ENCODE results near the gene EYA3. TPM values are rescaled to one million over a fixed set of nuclear protein-coding genes. Genes with fewer than 3 reads are reported as not detected.

EYA3 gene
- total and polyA plus RNA-seq, 11 donors, result 5.8 to 23.3 (median 17.4) TPM

- H3K4me3 ChIP-seq, result peak overlapping the region in 1 of 12 donors; percentile 20
- H3K27me3 ChIP-seq, result no peaks in the 10 kb centered on the region
- peak overlapping the region in 2 of 12 donors; percentile 5 to 80 for H3K27ac ChIP-seq
- WGBS, 4 donors, result 81 to 89% (median 84%) methylated on average over 14 of the region's 14 CpGs
- peaks cover 0 to 53% (median 0%) of the 10 kb centered on the region in 12 donors for H3K4me1 ChIP-seq
- peak in 1 of 5 donors; percentile 33 for DNase-seq
- H3K9me3 ChIP-seq, result no peaks in the 10 kb centered on the region
- intact Hi-C loops (cut with DNase I), result no loop called here
- no peak for ATAC-seq
- H3K36me3 ChIP-seq, result no peaks in the 10 kb centered on the region
- TF ChIP-seq CTCF (IDR thresholded peaks at IDR 0.05) (no peak), POLR2A (IDR thresholded peaks at IDR 0.05) (no peak)
Measured at GRCh38 chr1:28135371-28136168, 47.2 kb upstream of the EYA3 start.

GRCh38 chr1:28134651-28135207 is 46.3 kb upstream of the EYA3 start:
- DNase-seq (no peak), ATAC-seq (no peak)
- Histone ChIP-seq H3K9me3 (no peaks in the 10 kb centered on the region), H3K27me3 (no peaks in the 10 kb centered on the region), H3K4me3 (no peak overlapping the region), H3K36me3 (no peaks in the 10 kb centered on the region), H3K4me1 (peaks cover 0 to 47% (median 0%) of the 10 kb centered on the region in 12 donors), H3K27ac (peak overlapping the region in 1 of 12 donors; percentile 80)
- intact Hi-C loops (cut with DNase I), result no loop called here
- 89 to 95% (median 92%) methylated on average over 2 of the region's 2 CpGs for WGBS, 4 donors
- no peak for TF ChIP-seq POLR2A (IDR thresholded peaks at IDR 0.05)
- TF ChIP-seq CTCF (IDR thresholded peaks at IDR 0.05), result no peak

- ATAC-seq, result no peak
- Histone ChIP-seq H3K4me1 (peaks cover 0 to 51% (median 0%) of the 10 kb centered on the region in 12 donors), H3K27me3 (no peaks in the 10 kb centered on the region), H3K4me3 (no peak overlapping the region), H3K36me3 (no peaks in the 10 kb centered on the region), H3K27ac (peak overlapping the region in 1 of 12 donors; percentile 40), H3K9me3 (no peaks in the 10 kb centered on the region)
- WGBS, 4 donors, result 79 to 86% (median 82%) methylated on average over 11 of the region's 11 CpGs
- intact Hi-C loops (cut with DNase I), result no loop called here
- TF ChIP-seq CTCF (IDR thresholded peaks at IDR 0.05), result no peak
- no peak for TF ChIP-seq POLR2A (IDR thresholded peaks at IDR 0.05)
- no peak for DNase-seq
Measured at GRCh38 chr1:28132171-28133167, 44.1 kb upstream of the EYA3 start.
